ENCODE data around the gene MSL2.
"Not testable (repeated sequence)": the region's sequence is repeated elsewhere in the genome, so short reads cannot be mapped to it uniquely, and the experiment has no call there.

MSL2 gene, protein sequence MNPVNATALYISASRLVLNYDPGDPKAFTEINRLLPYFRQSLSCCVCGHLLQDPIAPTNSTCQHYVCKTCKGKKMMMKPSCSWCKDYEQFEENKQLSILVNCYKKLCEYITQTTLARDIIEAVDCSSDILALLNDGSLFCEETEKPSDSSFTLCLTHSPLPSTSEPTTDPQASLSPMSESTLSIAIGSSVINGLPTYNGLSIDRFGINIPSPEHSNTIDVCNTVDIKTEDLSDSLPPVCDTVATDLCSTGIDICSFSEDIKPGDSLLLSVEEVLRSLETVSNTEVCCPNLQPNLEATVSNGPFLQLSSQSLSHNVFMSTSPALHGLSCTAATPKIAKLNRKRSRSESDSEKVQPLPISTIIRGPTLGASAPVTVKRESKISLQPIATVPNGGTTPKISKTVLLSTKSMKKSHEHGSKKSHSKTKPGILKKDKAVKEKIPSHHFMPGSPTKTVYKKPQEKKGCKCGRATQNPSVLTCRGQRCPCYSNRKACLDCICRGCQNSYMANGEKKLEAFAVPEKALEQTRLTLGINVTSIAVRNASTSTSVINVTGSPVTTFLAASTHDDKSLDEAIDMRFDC

DNA sequence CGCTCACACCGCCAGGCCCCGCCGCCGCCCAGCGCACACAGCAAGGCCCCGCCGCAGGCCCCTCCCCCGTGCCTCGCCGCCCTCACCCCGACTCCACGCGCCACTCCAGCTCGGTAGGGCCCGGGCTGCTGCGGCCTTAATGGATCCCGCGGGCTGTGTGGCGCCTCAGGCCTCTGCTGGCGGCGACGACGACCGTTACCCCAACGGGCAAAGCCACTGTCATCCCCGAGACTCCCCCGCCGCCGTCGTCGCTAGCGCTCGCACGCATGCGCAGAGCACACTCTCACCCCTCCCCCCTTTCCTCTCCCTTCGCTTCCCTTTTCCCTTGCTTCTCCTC is at the start of gene MSL2:
MSL2 (minus strand) TSS at position 272 of the 337 bp plus-strand sequence. CDS start 1,222 bp downstream, outside the sequence.
- DNase-seq (ENCODE audit: low spot score), result no peak

DNA sequence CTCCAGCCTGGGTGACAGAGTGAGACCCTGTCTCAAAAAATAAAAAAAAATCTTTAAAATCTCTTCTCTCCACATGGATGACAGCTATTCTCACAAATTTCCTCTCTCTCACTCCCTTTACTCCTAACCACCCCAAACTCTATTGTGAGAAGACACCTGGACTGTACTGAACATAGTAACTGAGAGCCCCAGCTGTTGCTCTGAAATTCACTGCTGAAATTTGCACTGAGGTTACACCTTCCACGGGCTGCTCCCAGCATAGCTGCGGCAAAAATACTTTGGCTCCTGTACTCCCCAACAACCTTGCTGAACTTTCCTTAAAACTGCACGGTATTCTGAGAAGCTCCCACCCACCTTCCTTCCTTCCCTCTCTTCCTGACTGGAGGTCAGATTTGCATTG is 49.6 kb upstream of the MSL2 start:
- DNase-seq (ENCODE audit: low spot score), result no peak

DNA sequence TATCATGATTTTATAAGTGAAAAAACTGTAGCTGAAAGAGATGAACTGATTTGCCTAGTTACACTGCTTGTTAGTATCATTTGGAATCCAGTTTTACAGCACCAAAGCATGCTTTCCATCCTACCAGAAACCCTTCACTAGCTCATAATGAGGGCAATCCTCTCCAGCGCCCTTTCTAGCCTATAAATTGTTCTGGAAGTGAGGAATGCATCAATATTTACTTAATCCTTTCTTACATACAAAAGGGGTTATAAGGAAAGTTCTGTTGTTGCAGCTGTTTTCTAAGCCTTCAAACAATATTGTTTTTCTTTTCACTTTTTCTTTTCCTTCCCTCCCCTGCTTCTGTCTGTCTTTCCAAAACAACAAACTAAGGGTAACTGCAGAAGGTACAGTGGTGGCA is 43.0 kb upstream of the MSL2 start:
- no peak for DNase-seq (ENCODE audit: low spot score)

DNA sequence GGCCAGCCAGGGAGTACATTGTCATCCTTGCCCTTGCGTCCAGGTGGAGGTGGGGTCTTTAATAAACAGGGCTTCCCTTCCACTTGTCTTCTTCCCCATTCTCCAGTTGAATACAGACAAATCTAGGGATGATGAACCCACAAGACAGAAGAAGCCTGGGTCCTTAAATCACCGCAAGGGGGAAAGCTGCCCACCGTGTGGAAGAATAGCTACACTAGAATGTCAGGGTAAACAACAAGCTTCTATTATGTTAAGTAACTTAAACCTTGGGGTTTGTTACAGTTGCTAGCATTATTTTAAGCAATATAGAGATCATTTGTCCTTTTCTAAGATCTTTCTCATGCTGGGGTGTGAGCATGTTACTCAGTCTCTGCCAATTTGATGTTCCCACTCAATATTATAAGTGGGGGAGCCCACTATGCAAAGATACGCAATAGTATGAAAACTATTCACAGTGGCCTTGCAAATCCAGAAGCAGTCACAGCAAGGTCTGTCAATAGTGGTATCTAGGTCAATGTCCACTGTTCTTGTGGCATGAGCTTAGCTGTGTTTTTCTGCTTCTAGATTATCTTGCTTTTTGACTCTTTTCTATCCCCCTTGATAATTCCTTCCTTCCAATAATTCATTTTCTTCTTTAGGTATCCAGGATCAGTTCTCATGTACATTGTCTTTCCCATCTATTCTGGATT is 42.0 kb upstream of the MSL2 start:
- DNase-seq (ENCODE audit: low spot score), result no peak

DNA sequence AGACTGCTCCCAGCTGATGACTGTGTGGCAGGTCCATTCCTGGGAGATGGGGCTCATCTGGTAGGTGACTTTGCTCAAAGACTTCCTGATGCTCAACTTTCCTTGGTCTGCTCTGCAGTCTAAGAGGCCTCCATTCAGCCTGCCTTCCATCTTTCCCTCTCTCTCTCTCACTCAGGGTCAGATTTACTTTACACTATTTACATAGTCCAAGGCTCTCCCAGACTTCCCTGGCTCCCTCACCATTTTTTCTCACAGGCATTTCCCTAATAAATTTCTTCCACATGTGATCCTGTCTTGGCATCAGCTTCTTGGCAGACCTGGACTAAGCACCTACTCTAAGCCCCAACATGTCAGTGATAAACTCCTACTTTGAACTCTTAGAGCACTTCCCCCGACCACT is 41.0 kb upstream of the MSL2 start:
- DNase-seq (ENCODE audit: low spot score), result no peak

DNA sequence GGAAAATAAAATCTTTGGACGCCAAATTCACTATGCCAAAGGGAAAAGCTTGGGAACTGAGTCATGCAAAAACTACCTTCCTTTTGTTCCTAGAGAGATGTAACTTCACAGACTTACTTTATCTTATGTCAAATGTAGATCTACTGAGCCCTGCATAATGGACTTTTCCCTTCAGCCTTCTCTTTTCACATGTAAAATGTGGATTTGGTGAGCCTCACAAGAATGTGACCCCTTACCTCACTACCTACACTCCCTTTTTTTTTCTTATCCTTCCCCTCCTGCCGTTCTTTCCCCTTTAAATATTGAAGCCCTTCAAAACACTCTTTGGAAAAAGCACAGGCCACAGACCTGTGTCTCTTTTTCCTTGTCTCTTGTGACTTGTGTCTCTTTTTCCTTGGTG is 40.0 kb upstream of the MSL2 start:
- no peak for DNase-seq (ENCODE audit: low spot score)

DNA sequence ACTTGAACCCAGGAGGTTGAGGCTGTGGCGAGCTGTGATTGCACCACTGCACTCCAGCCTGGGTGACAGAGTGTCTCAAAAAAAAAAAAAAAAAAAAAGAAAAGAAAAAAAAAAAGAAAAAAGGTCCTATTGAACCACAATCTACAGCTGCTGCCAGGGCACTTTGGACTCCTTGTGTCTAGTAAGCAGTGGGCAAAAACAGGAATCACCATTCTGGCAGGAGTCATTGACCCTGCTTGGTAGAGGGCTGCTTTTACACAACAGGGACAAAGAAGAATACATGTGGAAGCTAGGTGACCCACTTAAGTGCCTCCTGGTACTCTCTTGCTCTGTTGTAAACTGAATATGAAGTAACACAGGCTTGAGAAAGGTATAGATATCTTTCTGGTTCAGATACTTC is 39.4 kb upstream of the MSL2 start:
- no peak for DNase-seq (ENCODE audit: low spot score)

DNA sequence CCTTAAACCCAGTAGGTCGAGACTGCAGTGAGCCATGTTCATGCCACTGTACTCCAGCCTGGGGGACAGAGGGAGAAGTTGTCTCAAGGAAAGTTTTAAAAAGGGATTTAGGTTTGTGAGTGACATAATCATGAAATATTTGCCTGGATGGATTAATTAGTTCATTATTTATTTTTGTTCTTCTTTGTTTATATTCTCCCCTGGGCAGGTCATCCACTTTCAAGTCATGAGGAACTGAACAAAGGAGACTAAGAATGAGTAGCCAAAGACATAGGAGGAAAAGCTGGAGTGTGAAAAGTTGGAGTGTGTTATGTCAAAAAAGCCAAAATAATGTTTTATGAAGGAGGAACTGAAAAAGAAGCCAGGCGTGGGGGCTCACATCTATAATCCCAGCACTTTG is 36.3 kb upstream of the MSL2 start:
- DNase-seq (ENCODE audit: low spot score), result no peak

DNA sequence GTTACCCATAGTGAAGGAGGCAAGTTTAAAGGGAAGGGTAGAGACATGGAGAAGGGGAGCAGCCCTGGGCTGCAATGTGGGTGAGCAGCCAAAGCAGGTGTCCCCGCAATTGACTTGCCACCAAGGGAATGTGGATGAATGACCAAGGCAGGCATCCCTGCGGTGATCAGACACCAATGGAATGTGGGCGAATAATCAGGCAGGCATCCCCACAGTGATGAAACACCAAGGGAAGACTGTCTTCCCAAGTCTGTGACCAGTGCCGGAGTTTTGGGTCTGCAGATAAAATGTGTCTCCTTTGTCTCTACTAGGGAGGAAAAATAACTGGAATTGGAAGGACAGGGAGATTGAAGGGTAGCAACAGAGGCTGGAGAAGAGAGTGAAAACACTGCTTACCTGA is 26.6 kb upstream of the MSL2 start:
- not testable (repeated sequence) for DNase-seq (ENCODE audit: low spot score)

DNA sequence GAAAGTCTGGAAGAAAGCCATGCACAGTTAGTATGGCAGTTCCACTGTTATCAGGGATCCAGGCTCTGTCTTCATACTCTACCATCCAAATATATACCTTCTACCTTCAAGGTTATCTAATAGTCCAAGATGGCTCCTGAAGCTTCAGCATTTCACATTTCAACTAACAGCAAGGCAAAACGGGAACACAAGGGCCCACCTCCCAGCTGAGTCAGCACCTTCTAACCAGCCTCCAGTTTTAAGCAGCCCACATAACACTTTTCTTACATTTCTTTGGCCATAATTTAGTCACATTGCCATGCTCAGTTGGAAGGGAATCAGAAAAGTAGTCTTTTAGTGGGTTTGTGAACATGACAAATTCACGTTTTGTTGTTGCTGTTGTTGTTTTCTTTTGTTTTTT is 15.4 kb upstream of the MSL2 start:
- no peak for DNase-seq (ENCODE audit: low spot score)

DNA sequence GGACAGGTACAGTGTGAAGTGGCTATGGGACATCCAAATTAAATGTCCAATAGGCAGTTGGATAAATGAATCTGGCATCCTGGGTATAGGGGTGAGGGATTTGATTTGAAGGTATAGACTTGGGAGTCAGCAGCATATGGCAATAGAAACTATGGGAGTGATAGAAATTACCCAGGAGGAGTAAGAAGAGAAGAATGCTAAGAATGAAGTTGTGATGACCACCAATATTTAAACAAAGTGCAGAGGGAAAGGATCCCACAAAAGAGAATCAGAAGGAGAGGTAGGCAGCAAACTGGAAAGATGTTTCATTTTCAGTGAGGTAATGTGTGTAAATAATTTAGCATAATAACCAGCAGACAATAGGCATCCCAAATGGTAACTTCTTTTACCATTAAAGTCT is 13.8 kb upstream of the MSL2 start:
- no peak for DNase-seq (ENCODE audit: low spot score)

DNA sequence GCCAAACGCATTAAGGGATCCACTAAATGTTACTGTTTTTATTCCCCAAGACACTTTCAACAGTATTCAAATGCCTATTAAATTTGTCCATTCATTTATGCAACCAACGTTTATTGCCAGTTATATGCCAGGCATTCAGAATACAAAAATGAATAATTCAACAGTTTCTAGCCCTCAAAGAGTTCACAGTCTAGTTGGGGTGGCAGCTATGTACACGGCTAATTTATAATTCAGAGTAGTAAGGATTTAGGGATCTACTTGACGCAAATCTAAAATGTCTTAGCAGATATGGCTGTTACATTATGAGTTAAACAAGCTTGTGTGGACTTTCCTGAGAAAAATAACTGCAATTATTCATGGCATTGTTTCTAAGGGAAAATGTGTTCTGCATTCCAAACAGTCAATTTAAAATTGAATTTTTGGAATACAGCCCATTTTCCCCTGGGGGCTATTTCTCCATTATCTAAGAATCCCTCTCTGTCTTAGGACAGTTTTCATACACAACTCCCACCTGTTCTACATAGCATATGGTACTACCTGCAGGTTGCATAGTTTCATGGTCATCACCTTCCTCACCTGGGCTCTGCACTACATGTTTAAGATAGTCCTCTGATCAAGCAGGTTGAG is 11.5 kb upstream of the MSL2 start:
- DNase-seq (ENCODE audit: low spot score), result no peak

DNA sequence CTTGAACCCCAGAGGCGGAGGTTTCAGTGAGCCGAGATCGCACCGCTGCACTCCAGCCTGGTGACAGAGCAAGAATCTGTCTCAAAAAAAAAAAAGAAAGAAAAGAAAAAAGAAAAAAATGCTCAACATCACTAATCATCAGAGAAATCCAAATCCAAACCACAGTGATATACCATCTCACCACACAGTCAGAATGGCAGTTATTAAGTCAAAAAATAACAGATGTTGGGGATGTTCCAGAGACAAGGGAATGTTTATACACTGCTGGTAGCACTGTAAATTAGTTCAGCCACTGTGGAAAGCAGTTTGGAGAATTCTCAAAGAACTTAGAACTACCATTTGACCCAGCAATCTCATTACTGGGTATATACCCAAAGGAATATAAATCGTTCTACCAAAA is 3.1 kb upstream of the MSL2 start:
- not testable (repeated sequence) for DNase-seq (ENCODE audit: low spot score)

DNA sequence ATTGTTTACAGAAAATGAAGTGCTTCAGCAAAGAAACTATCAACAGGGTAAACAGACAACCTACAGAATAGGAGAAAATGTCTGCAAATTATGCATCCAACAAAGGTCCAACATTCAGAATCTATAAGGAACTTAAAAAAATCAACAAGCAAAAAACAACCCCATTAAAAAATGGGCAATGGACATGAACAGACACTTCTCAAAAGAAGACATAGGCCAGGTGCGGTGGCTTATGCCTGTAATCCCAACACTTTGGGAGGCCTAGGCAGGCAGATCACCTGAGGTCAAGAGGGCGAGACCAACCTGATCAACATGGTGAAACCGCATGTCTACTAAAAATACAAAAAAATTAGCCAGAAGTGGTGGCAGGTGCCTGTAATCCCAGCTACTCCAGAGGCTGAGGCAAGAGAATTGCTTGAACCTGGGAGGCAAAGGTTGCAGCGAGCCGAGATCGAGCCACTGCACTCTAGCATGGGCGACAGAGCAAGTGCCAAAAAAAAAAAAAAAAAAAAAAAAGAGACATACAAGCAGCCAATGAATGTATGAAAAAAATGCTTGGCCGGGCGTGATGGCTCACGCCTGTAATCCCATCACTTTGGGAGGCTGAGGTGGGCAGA is 2.4 kb upstream of the MSL2 start:
- not testable (repeated sequence) for DNase-seq (ENCODE audit: low spot score)

DNA sequence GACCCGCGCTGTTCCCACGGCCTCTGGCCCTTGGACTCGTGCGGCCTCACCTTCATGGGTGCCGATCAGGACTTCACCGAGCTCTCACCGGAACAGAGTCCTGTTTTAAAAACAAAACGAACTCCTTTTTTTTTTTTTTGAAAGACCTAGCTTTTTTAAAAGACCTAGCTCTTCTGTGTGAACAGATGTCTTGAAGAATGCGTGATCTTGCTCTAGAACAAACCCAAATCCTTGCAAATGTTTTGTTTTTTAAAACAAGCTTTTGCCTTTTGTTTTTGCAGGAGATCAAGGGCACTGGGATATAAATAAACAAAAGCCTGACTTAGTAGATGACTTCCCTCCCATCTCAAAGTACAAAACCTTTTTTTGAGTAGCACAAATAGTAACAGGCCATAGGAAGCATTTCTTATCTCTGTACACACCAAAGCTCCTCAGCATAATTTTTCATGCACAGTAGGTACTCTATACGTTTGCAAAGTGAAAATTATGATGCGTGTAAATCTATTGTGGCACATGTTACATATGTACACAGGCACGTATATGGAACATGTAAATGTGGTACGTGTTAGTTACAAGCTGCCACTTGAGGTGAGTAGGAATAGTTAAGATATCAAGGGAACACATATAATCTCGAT is 1.1 kb upstream of the MSL2 start:
- DNase-seq (ENCODE audit: low spot score), result no peak

DNA sequence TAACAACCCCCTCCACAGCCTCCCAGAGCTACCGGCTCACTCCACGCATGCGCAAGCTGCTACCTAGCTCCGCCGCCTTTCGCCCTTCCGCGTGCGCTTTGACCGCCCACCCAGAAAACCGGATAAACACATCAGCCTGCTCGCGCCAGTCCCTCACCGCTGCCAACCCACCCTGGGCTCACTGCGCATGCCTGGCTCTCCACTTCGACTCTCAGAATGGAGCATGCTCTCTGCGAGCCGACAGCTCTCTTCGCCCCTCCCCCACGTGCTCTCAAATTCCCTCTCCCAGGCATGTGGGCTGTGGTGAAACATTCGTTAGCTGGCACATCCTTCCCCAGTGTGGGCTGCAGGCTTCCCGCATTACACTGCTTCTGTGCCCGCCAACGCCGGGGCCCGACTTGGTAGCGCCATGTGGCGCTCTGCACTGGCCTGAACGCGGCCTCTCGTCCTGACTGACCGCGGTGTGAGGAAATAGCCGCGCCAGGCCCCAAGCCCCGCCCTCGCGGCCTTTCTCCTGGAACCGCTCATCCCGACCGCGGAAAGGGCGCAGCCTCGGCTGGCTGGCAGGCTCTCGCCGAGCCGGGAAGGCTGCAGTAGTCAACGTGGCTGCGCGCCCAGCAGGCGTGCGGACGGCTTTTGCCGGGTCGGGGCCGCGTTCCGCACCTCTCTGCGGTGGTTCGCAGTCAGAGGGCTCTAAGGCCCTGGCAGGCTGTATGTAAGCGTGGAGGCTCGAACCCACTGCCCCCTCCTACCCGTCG is 445 bp upstream of the MSL2 start:
- DNase-seq (ENCODE audit: low spot score), result peak; percentile 98

DNA sequence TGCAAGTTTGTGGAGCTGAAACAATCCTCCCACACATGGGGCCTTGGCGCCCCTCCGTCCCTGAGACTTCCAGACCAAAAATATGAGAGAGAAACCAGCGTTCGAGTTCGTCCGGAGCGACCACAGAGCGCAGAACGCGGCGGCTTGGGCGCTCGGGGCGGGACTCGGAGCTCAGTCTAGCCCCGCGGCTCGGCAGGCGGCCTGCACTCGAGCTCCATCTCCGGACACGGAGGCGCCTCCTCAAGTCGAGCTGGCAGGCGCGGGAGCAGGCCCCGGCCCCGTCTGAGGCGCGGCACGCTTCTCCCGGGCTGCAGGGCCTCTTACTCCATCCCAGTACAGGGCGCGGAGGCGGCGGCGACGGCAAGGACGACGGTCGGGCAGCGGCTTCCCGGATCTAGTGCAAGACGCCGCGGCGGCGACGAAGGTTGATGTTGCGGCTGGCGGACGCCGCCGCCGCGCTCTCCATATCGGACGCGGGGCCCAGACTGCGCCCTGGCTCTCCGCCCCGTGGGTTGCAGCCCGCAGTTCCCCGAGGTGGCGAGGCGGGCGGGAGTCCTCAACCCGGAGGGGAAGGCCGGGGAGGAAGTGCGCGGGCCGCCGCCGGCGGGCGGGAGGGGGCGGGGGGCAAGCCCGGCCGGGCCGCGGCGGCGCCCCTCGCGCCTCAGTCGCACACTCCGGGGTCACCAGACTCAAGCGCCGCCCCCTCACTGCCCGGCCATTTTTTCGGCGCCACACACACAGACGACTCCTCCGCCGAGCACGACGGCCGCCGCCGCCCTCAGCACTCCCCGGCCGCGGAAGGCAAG is 674 bp downstream of the MSL2 start:
- peak; percentile 85 for DNase-seq (ENCODE audit: low spot score)

DNA sequence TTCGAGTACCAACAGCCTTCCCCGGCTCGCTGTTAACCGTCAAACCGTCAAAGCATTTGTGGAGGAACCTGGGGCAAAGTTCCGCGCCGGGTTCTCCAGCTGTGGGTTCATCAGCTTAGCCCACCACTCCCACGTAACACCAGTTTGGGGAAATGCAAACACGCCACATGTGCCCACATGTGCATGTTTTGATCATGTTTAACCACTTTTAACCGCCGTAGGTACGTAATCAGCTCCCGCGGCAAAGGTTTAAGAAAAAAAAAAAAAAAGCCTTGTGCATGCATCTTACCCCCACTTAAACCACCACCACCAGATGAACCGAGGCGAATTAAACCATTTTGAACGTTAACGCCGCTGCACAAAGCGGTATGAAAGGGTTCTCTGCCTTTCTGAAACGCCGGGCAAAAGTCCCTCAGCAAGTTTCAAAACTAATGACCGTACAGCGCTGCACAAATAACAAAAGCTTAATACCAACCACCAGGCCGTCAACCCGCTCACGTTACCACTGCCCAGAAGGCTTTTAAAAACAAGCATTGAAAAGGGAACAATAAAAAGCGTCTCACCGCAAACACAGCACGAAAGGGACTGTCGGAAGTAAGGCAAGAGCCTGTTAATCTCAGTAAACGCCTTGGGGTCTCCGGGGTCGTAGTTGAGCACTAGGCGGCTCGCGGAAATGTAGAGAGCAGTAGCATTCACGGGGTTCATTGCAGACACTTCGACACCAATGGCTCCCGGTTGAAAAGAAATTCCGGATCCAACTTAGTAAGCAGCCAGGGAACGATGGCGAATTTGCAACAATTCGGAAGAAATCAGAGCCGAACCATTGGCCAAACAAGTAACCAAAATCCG is 1.5 kb downstream of the MSL2 start:
- no peak for DNase-seq (ENCODE audit: low spot score)

DNA sequence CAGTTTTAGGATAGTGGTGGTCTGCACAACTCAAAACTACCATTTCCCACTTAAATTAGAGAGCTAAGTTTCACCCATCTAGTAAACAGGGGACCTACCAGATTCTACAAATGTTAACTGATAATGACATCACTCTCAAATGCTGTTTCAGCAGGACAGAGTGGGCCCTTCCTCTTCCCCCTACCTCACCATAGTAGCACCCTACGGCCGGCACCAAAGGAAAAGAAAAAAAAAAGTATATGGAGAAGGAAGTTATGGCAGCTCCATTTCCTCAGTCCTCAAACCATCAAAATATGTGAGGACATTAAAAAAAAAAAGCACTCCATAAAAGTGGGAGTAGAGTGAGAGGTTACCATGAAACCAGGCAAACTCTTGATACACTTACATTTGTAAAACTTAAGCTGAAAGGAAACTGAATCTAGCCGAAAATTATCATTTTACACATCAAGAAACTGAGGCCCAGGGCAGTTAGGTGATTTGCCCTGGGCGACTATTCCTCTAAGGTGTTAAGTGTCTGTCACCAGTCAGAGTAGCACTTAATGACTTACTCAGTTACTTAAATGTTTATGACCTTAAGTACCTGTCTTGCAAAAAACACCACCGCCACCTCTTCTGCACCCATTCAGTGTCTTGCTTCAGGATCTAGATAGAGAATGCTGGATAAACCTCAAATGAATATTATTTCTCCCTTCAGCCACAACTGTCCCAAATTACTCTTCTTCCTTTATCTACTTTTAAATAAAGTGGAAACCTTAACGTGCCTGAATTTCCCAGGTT is 2.7 kb downstream of the MSL2 start:
- DNase-seq (ENCODE audit: low spot score), result no peak
